ENCODE data around the gene PANK1. TPM values are rescaled to one million over a fixed set of nuclear protein-coding genes. Genes with fewer than 3 reads are reported as not detected.

Gene PANK1
- total and polyA plus RNA-seq, 5 donors from 2014 or later, result 0.17 to 0.49 (median 0.41) TPM; not detected in 2

DNA sequence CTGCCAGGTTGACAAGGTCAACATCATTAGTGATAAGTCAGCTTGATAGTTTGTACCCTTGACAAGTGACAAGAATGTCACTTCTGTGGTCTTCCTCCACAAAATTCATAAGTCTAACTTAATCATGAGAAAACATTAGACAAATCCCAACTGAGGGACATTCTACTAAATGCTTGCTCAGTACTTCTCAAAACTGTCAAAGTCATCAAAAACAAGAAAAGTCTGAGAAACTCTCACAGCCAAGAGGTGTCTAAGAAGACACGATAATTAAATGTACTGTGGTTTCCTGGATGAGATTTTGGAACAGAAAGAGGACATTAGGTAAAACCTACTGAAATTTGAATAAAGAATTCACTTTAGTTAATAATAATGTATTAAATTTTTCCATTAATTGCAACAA, 79.9 kb downstream of the PANK1 start:
- Histone ChIP-seq H3K9me3 (ENCODE audit: control insufficient read depth in 2 of 2, low read length in 2 of 2) (no peaks in the 10 kb centered on the region), H3K4me1 (ENCODE audit: control insufficient read depth, insufficient read depth, low read length, poor library complexity, severe bottlenecking) (no peaks in the 10 kb centered on the region), H3K4me3 (ENCODE audit: low read depth, low read length) (no peak overlapping the region), H3K36me3 (ENCODE audit: control insufficient read depth, insufficient read depth, low read length) (no peaks in the 10 kb centered on the region), H3K27ac (ENCODE audit: insufficient read depth, low read length, poor library complexity, severe bottlenecking) (no peak overlapping the region), H3K27me3 (ENCODE audit: control insufficient read depth, insufficient read depth, low read length) (peaks cover 4% of the 10 kb centered on the region)
- H3K4me1 Mint-ChIP-seq, result no peaks in the 10 kb centered on the region
- DNase-seq (no peak), ATAC-seq (ENCODE audit: low read depth in 2 of 2) (no peak)
- H3K27me3 Mint-ChIP-seq, result peaks cover 18% of the 10 kb centered on the region
- H3K36me3 Mint-ChIP-seq, result no peaks in the 10 kb centered on the region
- no peak overlapping the region for H3K27ac Mint-ChIP-seq
- no peak overlapping the region for H3K4me3 Mint-ChIP-seq
- no peaks in the 10 kb centered on the region for H3K9me3 Mint-ChIP-seq

DNA sequence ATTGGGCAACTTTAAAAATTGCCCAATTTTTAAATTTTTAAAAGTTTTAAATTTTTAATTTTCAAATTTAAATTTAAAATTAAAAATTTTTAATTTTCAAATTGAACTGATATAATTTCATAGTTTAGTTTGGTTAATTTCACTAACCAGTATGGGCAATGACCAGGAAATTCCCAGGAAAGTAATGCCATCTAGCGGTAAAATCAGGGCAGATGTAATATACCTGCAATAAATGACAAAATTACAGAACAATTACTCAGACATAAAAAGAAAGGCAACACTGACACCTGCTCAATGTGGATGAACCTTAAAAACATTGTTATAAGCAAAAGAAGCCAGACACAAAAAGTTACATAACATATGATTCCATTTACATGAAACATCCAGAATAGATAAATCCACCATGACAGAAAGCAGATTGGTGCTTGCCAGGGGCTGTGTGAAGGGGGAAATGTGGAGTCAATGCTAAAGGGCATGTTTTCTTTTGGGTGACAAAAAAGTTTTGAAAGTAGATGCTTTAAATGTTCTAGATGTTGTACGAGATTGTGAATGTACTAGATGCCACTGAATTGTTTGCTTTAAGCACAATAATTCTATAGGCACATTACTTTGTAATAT, 81.1 kb downstream of the PANK1 start:
- Mint-ChIP-seq H3K36me3 (no peaks in the 10 kb centered on the region), H3K9me3 (no peaks in the 10 kb centered on the region), H3K4me1 (no peaks in the 10 kb centered on the region), H3K4me3 (no peak overlapping the region), H3K27me3 (peaks cover 23% of the 10 kb centered on the region), H3K27ac (no peak overlapping the region)
- no peaks in the 10 kb centered on the region for H3K4me1 ChIP-seq (ENCODE audit: control insufficient read depth, insufficient read depth, low read length, poor library complexity, severe bottlenecking)
- no peak overlapping the region for H3K27ac ChIP-seq (ENCODE audit: insufficient read depth, low read length, poor library complexity, severe bottlenecking)
- H3K27me3 ChIP-seq (ENCODE audit: control insufficient read depth, insufficient read depth, low read length), result peaks cover 4% of the 10 kb centered on the region
- DNase-seq (peak in 2 of 3 donors; percentile 53 to 59), ATAC-seq (ENCODE audit: low read depth in 2 of 2) (peak; percentile 37 to 66)
- H3K36me3 ChIP-seq (ENCODE audit: control insufficient read depth, insufficient read depth, low read length), result no peaks in the 10 kb centered on the region
- no peaks in the 10 kb centered on the region for H3K9me3 ChIP-seq (ENCODE audit: control insufficient read depth in 2 of 2, low read length in 2 of 2)
- H3K4me3 ChIP-seq (ENCODE audit: low read depth, low read length), result no peak overlapping the region

DNA sequence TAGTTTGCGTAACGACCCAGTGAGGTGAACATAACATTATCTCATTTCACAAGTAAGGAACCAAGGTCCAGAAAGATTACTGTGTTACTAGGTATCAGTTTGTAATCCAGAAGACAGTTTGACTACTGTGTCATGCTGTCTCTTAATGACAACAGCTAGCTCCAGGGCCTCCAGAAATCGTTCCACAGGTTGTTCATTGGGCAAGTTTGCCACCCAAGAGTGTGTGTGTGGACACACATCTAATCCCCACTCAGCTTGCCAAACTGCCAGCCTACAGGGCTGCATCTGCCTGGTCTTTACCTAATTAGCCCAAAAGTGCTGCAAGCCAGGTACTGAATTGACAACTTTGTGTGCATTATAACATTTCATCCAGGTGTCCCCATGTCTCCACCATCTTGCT, 81.7 kb downstream of the PANK1 start:
- Histone ChIP-seq H3K36me3 (ENCODE audit: control insufficient read depth, insufficient read depth, low read length) (no peaks in the 10 kb centered on the region), H3K27ac (ENCODE audit: insufficient read depth, low read length, poor library complexity, severe bottlenecking) (no peak overlapping the region), H3K4me3 (ENCODE audit: low read depth, low read length) (no peak overlapping the region), H3K4me1 (ENCODE audit: control insufficient read depth, insufficient read depth, low read length, poor library complexity, severe bottlenecking) (no peaks in the 10 kb centered on the region), H3K27me3 (ENCODE audit: control insufficient read depth, insufficient read depth, low read length) (peaks cover 4% of the 10 kb centered on the region), H3K9me3 (ENCODE audit: control insufficient read depth in 2 of 2, low read length in 2 of 2) (no peaks in the 10 kb centered on the region)
- no peak overlapping the region for H3K27ac Mint-ChIP-seq
- H3K9me3 Mint-ChIP-seq, result no peaks in the 10 kb centered on the region
- H3K4me1 Mint-ChIP-seq, result no peaks in the 10 kb centered on the region
- peaks cover 28% of the 10 kb centered on the region for H3K27me3 Mint-ChIP-seq
- H3K4me3 Mint-ChIP-seq, result no peak overlapping the region
- DNase-seq (no peak), ATAC-seq (ENCODE audit: low read depth in 2 of 2) (no peak)
- H3K36me3 Mint-ChIP-seq, result no peaks in the 10 kb centered on the region

DNA sequence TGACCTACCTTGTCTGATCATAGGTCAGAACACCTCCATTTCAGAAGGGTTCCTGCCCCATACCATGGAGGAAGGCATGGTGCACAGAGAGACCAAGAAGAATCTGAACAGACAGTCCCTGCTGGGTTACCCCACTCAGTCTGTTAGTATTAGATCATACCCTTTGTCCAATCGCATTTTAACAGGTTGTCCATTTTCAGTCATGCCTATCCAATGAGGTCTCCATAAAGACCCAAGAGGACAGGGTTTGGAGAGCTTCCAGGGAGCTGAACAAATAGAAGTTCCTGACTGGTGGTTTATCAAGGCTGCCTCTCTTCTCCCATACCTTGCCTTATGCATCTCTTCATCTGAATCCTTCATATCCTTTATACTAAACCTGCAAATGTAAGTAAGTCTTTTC, 88.4 kb downstream of the PANK1 start:
- Mint-ChIP-seq H3K4me3 (no peak overlapping the region), H3K27me3 (peaks cover 30% of the 10 kb centered on the region), H3K27ac (no peak overlapping the region), H3K36me3 (no peaks in the 10 kb centered on the region), H3K4me1 (no peaks in the 10 kb centered on the region), H3K9me3 (peaks cover 0 to 2% (median 0%) of the 10 kb centered on the region in 7 donors)
- no peaks in the 10 kb centered on the region for H3K36me3 ChIP-seq (ENCODE audit: control insufficient read depth, insufficient read depth, low read length)
- ATAC-seq (ENCODE audit: low read depth in 2 of 2) (no peak), DNase-seq (no peak)
- no peaks in the 10 kb centered on the region for H3K9me3 ChIP-seq (ENCODE audit: control insufficient read depth in 2 of 2, low read length in 2 of 2)
- H3K4me1 ChIP-seq (ENCODE audit: control insufficient read depth, insufficient read depth, low read length, poor library complexity, severe bottlenecking), result no peaks in the 10 kb centered on the region
- H3K27me3 ChIP-seq (ENCODE audit: control insufficient read depth, insufficient read depth, low read length), result peaks cover 3% of the 10 kb centered on the region
- H3K4me3 ChIP-seq (ENCODE audit: low read depth, low read length), result no peak overlapping the region
- H3K27ac ChIP-seq (ENCODE audit: insufficient read depth, low read length, poor library complexity, severe bottlenecking), result no peak overlapping the region

DNA sequence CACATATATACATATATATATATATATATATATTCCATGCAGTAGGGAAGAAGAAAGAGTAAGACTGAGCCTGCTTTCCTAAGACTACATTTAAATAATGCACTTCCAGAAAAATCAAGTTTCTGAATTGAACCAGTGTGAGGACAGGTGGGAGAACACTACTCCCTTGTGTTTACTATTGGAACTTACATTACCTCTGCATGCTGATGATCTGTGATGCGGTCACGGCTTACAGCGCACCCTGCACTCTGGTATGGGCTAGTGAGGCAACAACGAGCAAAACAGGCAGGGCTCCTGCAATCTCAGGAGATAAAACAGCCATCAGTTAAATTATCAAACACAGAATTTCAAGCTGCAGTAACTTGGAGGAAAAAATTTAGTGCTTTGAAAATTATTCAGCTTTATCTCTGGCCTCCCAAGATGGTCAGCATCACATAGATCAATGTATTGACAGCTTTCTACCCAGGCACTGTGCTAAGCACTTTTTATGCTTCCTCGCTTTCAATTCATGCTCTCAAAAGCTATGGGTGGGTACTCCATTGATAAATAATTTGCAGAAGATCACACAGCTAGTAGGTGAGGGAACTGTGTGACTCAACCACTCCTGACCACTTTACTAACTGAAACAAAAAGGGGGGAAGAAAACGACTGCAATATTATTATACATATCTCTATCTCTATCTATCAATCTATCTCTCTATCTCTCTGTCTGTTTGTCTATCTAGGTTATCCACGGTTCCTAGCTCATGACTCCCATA, 89.2 kb downstream of the PANK1 start:
- H3K27ac ChIP-seq (ENCODE audit: insufficient read depth, low read length, poor library complexity, severe bottlenecking), result no peak overlapping the region
- ATAC-seq (ENCODE audit: low read depth in 2 of 2) (no peak), DNase-seq (no peak)
- Mint-ChIP-seq H3K9me3 (peaks cover 0 to 2% (median 0%) of the 10 kb centered on the region in 7 donors), H3K27ac (no peak overlapping the region), H3K36me3 (no peaks in the 10 kb centered on the region), H3K4me1 (no peaks in the 10 kb centered on the region), H3K4me3 (no peak overlapping the region), H3K27me3 (peaks cover 27% of the 10 kb centered on the region)
- no peaks in the 10 kb centered on the region for H3K36me3 ChIP-seq (ENCODE audit: control insufficient read depth, insufficient read depth, low read length)
- H3K27me3 ChIP-seq (ENCODE audit: control insufficient read depth, insufficient read depth, low read length), result peaks cover 3% of the 10 kb centered on the region
- H3K4me3 ChIP-seq (ENCODE audit: low read depth, low read length), result no peak overlapping the region
- no peaks in the 10 kb centered on the region for H3K9me3 ChIP-seq (ENCODE audit: control insufficient read depth in 2 of 2, low read length in 2 of 2)
- H3K4me1 ChIP-seq (ENCODE audit: control insufficient read depth, insufficient read depth, low read length, poor library complexity, severe bottlenecking), result no peaks in the 10 kb centered on the region

DNA sequence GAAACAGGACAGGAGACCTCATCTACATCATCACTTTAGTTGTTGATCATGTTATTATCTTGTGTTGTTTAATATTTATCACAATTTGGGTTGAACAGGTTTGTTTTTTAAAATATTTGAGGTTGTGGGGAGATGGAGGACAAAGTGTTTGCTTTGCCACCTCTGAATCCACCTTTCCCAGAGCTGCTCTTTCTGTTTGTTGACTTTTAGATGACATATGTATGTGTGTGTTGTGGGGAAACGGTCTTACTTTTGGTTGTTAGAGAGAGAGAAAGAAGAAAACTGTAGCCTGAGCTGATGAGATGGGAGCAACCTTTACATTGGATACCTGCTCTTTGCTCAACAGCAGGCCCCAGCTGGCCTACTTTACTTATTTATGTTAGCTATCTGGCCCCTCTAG, 90.6 kb downstream of the PANK1 start:
- H3K4me3 Mint-ChIP-seq, result no peak overlapping the region
- no peaks in the 10 kb centered on the region for H3K4me1 Mint-ChIP-seq
- Histone ChIP-seq H3K9me3 (ENCODE audit: control insufficient read depth in 2 of 2, low read length in 2 of 2) (no peaks in the 10 kb centered on the region), H3K27ac (ENCODE audit: insufficient read depth, low read length, poor library complexity, severe bottlenecking) (no peak overlapping the region), H3K27me3 (ENCODE audit: control insufficient read depth, insufficient read depth, low read length) (peaks cover 5% of the 10 kb centered on the region), H3K36me3 (ENCODE audit: control insufficient read depth, insufficient read depth, low read length) (no peaks in the 10 kb centered on the region), H3K4me3 (ENCODE audit: low read depth, low read length) (no peak overlapping the region), H3K4me1 (ENCODE audit: control insufficient read depth, insufficient read depth, low read length, poor library complexity, severe bottlenecking) (no peaks in the 10 kb centered on the region)
- DNase-seq, result no peak
- peaks cover 0 to 4% (median 0%) of the 10 kb centered on the region in 7 donors for H3K9me3 Mint-ChIP-seq
- ATAC-seq (ENCODE audit: low read depth in 2 of 2), result no peak
- no peak overlapping the region for H3K27ac Mint-ChIP-seq
- H3K27me3 Mint-ChIP-seq, result peaks cover 24% of the 10 kb centered on the region
- H3K36me3 Mint-ChIP-seq, result no peaks in the 10 kb centered on the region

DNA sequence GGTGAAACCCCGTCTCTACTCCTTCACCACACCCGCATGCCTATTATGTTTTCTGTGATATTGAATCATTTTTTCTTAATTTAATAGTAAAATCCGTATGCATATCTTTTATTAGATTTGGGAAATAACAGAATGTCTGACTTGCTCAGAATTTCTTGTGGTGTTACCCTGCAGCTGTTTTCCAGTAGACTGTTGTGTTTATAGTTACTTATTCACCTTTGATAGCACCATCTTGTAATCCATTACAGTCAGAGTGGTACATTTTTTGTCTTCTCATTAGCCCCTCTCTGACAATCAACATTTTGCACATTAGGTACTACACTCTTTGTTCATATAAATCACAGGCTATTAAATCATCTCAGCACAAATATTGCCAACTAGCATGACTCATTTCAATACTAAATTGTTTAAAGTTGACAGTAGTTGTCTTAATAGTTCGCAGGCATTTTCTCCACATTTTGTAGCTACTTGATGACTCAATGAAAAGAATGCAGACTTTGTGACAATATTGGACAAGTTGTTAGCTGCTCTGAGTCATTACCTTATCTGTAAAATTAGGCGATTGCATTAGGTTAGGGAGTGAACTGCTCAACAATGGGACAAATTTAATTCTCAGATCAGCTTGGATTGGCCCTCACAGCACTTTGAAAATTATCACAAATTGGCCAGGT, 91.8 kb downstream of the PANK1 start:
- Mint-ChIP-seq H3K36me3 (no peaks in the 10 kb centered on the region), H3K9me3 (peaks cover 0 to 4% (median 0%) of the 10 kb centered on the region in 7 donors), H3K27me3 (peaks cover 17% of the 10 kb centered on the region), H3K4me1 (no peaks in the 10 kb centered on the region), H3K4me3 (no peak overlapping the region), H3K27ac (no peak overlapping the region)
- DNase-seq, result no peak
- Histone ChIP-seq H3K27me3 (ENCODE audit: control insufficient read depth, insufficient read depth, low read length) (peaks cover 7% of the 10 kb centered on the region), H3K36me3 (ENCODE audit: control insufficient read depth, insufficient read depth, low read length) (no peaks in the 10 kb centered on the region), H3K9me3 (ENCODE audit: control insufficient read depth in 2 of 2, low read length in 2 of 2) (no peaks in the 10 kb centered on the region), H3K4me3 (ENCODE audit: low read depth, low read length) (no peak overlapping the region), H3K4me1 (ENCODE audit: control insufficient read depth, insufficient read depth, low read length, poor library complexity, severe bottlenecking) (no peaks in the 10 kb centered on the region), H3K27ac (ENCODE audit: insufficient read depth, low read length, poor library complexity, severe bottlenecking) (no peak overlapping the region)
- no peak for ATAC-seq (ENCODE audit: low read depth in 2 of 2)

All from CD4-positive, CD25-positive, alpha-beta regulatory T cell (primary cell).